Fibroblast of villous mesenchyme (primary cell): ENCODE data around the gene AFAP1. TPM values are rescaled to one million over a fixed set of nuclear protein-coding genes. Genes with fewer than 3 reads are reported as not detected.

ENCODE experiments used
- DNase-seq: peaks from one replicate; pipeline ENCODE4 v3.0.0-alpha.2; 2010; ENCODE audit warnings: low read depth
- H3K4me3 ChIP-seq: 2 replicates; pipeline ENCODE4 v1.5.1; 2011; ENCODE audit warnings: low read depth, mild to moderate bottlenecking, low read length
- total RNA-seq: library from RNA; depleted of rRNA; stranded (reverse); fragments of >200 nt; gene quantifications from 2 replicates; pipeline ENCODE4 v1.2.3, GENCODE V29; 2012
- TF ChIP-seq, protein P1 (sequence below): IDR thresholded peaks from 2 replicates; pipeline ENCODE4 v1.5.1; 2012; ENCODE audit warnings: low read depth, mild to moderate bottlenecking, low read length; ENCODE audit not compliant: insufficient read depth

Gene AFAP1
- total RNA-seq, 1 donor, result 133 TPM

DNA sequence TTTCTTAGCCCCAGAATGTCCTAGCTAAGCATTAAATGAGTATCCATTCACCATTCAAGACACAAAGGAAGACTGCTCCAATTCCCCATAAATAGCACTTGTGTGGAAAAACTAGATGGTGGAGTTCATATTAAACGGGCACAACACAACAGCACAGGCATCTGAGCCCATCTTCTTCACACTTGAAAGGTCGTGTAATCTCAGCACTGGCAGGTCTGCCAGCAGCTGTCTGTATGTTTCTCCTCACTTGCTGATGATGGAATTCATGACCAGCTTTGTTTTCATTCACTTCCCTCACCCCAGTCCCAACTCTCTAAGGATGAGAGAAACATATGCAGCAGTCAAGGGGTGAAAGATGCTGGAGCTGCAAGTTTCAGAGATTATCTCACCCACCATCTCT is 148.7 kb downstream of the AFAP1 start:
- DNase-seq, result no peak
- TF ChIP-seq, protein P1, sequence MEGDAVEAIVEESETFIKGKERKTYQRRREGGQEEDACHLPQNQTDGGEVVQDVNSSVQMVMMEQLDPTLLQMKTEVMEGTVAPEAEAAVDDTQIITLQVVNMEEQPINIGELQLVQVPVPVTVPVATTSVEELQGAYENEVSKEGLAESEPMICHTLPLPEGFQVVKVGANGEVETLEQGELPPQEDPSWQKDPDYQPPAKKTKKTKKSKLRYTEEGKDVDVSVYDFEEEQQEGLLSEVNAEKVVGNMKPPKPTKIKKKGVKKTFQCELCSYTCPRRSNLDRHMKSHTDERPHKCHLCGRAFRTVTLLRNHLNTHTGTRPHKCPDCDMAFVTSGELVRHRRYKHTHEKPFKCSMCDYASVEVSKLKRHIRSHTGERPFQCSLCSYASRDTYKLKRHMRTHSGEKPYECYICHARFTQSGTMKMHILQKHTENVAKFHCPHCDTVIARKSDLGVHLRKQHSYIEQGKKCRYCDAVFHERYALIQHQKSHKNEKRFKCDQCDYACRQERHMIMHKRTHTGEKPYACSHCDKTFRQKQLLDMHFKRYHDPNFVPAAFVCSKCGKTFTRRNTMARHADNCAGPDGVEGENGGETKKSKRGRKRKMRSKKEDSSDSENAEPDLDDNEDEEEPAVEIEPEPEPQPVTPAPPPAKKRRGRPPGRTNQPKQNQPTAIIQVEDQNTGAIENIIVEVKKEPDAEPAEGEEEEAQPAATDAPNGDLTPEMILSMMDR, result no peak
- H3K4me3 ChIP-seq, result no peak overlapping the region

DNA sequence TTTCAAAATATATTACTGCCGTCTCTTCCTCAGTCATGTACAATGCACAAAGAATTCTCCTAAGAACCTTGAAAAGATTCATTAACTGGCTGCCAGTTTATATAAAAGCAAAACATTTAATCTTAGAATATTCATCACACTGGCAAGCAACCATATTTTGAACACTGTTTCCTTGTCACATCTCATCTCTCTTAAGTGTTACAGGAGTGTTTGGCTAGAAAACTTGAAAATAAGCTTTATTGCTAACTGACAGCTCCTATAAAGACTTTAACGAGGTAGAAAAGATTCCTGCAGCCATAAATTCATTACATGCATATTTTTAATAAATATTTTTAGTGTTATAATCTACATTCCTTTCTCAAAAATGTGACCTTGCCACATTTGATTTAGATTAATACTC is 149.6 kb downstream of the AFAP1 start:
- H3K4me3 ChIP-seq, result no peak overlapping the region
- DNase-seq, result no peak
- TF ChIP-seq, protein P1, result no peak

DNA sequence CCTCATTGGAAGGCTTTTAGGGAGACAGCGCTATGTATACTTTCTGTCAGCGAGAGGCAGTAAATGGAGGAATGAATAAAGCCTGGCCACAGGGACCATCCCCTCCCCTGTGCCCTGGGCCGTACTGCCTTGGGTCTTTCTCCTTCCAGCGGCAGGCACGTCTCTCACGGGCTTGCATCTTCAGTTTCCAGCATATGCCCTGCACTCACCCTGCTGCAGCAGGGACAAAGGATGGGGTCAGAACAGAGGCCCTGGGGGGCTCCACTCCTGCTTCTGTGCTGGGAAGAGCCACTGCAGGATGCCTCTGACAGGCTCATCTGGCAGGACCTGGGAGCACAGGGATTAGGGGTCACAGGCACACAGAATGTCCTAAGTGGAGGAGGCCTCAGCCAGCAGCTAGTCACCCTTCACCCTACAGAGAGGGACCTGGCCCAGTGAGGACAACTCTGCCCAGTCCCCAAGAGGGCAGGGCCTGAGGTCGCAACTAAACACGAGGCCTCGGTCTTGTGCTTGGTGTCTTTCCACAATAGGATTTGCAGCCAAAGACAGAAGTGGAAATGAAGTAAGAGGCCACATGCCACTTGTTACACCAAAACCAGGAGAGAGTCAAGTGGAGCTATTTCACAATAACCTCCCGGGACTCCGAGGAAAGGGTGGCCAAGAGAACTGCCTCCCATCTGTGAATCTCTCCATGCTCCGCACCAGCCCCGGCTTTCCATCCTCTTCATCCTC is 150.8 kb downstream of the AFAP1 start:
- TF ChIP-seq, protein P1, result no peak
- H3K4me3 ChIP-seq, result no peak overlapping the region
- peak; percentile 34 for DNase-seq

DNA sequence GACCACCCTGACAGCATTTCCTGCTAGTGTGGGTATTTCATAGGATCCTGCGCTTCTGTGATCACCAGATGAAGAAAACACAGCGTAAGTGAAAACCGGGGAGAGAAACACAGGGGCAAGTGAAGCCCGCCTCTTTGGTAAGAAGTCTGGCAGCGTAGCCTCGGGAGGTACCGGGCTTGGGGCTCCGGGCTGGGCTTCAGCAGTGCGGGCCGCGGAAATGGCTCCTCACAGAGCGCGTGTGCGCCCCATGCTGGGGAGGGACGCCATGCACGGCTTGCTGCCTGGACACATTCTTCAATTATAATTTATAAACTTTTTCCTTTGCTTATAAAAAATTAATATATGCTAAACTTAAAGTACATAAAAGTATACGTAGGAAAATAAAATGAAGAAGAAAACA is 151.5 kb downstream of the AFAP1 start:
- TF ChIP-seq, protein P1, result no peak
- DNase-seq, result no peak
- H3K4me3 ChIP-seq, result no peak overlapping the region

DNA sequence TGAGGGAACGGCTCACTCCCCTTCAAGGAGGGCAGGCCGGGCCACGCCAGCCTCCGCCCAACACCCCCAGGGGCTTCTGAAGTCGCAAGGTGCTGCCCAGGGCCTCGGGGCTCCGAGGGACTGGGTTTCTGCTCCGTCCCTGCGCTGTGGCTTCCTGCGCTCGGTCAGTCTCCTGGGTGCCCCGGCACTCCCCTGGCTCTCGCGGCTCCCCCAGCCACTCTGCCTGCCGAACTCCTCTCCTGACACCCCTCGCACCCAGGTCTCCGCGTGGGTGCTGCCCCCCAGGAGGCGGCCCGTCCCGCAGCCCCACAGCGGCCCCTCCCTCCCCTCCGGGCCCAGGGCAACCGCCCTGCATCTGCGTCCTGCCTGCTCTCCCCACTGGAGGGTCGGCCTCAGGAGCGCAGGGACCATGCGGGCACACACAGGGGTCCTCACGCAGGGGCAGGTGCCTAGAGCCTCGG is 151.9 kb downstream of the AFAP1 start:
- TF ChIP-seq, protein P1, result no peak
- no peak for DNase-seq
- H3K4me3 ChIP-seq, result no peak overlapping the region

DNA sequence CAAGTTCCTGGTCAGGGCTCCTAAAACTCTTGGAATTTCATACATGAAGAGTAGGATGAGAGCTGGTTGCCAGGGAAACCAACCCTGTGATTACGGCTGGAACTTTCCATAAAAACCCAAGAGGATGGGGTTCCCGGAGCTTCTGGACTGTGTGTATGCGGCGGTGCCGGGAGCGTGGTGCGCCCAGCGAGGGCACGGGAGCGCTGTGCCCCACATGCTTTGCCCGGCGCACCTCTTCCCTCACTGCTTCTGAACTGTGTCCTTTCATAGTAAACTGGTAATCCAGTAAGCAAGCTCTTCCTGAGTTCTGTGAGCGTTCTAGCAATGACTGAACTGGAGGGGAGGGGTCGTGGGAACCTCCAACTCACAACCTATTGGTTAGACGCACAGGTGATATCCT is 152.6 kb downstream of the AFAP1 start:
- no peak for DNase-seq
- H3K4me3 ChIP-seq, result no peak overlapping the region
- TF ChIP-seq, protein P1, result no peak

DNA sequence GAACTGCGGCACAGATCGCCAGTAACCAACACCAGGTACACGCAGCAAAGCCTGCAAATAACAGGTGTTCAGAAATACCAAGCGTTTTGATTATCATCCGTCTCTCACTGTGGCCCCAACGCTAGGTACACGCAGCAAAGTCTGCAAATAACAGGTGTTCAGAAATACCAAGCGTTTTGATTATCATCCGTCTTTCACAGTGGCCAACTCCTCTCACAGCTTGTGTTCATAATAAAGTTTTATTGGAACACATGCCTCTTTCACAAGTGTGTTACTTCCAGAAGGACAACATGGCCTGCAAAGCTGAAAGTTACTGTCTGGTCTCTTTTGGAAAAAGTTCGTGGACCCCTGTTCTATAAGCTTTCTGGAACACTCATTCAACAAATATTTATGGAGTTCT is 153.1 kb downstream of the AFAP1 start:
- TF ChIP-seq, protein P1, result no peak
- no peak for DNase-seq
- no peak overlapping the region for H3K4me3 ChIP-seq
